Stimulated activated CD4-positive, alpha-beta T cell treated with anti-CD3 and anti-CD28 coated beads, Interleukin-2, amount 100 ng/mL, for 24 hours (primary cell): ENCODE results near the gene RASGRP4.

Source experiments
- DNase-seq, 2 donors: peaks; one replicate each; pipeline ENCODE4 v3.0.0-alpha.2; 2020

RASGRP4 gene

DNA sequence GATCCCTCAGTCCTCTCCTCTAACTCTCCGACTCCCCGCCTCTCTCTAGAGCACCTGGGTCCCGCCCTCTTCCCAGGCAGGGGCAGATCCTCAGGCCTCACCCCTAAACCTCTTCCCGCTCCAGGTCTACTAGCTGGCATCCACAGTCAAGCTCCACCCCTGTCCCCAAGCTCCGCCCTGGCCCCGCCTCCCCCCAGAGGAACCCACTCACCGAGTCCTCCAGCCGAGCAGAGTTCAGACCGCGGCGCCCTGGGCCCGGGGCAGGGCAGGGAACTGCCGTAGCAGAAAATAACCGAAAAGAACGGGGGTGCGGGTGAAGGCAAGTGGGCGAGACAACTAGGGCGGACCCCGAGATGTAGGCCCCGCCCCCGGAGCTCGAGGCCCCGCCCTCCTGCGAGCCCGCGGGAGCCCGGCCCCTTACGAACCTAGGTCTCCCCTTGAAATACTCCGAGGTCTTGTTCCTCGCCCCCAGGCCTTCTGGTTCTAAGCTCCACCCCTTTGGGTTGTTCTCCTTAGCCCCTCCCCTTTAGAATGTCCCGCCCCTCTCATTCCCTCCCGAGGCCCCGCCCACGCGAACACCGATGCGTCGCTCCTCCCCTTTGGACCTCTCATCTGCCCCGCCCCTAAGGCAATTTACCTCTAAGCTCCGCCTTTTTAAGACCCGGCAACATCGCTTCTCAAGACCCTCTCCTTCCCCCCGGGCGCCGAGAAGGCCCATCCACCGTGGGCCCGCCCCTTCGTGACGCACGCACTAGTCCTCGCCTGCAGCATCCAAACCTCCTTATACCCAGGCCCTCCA lies 38.3 kb downstream of the RASGRP4 start, which contains the start of gene GGN:
GGN (minus strand) TSS at position 485 of the 799 bp plus-strand sequence. CDS start 773 bp downstream, outside the sequence.
- DNase-seq, result peak; percentile 82 to 83

DNA sequence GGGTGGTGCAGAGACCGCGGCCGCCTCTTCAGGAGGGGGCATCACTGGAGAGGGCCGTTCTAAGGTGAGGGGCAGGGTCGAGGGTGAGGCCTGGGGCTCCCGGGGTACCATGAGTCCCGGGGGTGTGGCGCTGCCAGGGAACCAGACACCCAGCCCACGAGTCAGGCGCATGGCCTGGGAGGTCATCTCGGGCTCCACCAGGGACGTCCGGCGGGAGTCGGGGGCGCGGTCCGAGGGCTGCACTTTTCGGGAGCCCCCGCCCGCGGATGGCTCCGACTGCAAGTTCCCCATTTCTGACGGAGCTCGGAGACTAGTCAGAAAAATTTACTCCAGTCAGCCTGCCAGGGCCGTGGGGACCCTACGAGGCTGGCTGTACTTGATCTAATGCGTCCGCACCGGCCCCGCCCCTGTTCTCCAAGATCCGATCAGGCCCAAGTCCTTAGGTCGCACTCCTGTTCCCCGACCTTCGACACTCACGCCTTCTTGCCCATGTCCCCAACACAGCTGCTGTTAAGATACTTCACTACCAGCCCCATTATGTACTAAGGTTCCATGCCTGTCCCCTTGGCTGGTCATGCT lies 39.0 kb downstream of the RASGRP4 start:
- peak in 1 of 2 donors; percentile 27 for DNase-seq

DNA sequence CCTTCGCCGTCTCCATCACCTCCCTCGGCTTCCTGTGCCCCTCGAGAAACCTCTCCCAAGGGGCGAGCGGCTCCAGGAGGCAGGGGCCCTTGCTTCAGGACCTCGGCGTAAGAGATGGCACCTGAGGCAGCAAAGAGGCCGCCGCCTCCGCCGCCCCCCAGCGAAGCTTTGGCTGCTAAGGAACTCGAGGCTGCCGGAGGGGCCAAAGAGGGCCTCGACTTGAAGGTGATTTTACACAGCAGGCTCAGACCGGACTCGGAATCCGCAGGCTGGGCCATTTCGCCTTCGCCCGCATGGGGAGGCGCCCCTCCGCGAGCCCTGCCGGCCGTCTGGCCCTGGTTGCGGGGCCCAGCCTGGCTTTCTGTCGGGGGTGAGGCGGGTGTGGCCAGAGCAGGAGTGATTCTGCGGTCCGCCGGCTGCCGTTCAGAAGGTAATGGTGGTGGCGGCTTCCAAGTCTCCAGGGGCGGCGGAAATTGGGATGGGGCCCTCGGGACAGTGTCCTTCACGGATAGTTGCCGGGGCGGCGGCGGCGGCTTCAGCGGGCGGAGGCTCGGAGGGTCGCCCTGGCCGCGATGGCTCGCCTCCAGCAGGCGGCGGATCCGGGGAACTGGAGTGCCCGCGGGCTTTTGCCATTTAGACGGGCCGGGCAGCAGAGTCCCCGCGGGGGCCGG lies 39.6 kb downstream of the RASGRP4 start:
- no peak for DNase-seq

DNA sequence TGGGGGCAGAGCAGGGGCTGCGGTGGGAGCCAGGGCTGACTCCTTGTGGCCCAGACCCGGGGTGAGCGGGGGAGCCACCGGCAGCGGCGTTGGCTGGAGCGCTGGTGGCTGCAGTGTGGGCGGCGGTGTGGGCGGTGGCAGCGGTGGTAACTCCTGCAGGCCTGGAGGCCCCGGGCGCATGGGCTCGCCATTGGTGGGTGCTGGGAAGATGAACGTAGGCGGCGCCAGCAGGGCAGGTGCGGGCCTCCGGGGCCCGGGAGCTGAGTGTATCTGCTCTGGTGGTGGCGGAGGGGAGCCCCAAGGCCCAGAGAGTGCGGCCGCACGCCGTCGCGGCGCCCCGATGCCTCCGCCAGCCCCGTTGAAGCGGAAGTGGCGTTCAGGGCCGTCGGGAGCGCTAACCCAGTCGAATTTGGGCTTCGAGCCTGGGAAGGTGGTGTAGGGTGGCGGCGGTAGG lies 40.2 kb downstream of the RASGRP4 start:
- peak in 1 of 2 donors; percentile 37 for DNase-seq

DNA sequence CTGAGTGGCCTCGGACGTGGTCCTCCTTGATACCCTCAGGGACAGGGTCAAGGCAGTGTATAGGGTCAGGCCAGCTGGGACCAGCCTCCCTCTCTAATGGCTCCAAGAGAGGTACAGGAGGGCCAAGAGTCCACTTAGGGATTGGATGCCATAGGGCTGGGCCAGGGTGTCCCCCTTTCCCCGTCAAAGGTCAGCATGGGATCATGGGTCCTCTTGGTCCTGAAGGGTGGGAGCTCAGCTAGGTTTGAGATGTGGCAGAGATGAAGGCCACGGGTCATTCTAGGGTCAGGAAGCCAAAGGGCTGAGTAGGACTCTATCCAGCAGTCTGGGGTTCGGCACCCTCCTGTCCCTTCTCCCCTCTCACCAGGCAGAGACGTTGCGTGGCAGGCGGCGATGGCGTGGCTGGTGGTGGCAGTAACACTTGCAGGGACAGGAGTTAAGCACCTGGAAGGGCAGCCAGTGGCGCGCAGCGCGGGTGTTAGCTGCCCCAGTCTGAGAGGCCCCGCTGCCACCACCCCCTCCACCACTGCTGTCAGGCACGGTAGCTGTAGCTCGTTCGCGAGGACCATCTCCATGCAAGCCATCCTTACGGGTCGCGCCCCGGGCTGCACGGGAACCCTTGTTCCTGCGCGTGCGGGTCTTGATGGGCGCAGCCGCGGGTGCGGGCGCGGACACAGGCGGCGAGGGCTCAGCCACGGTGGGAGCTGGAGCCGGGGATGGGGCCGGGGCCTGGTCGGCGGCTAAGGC lies 40.8 kb downstream of the RASGRP4 start:
- peak in 1 of 2 donors; percentile 19 for DNase-seq

DNA sequence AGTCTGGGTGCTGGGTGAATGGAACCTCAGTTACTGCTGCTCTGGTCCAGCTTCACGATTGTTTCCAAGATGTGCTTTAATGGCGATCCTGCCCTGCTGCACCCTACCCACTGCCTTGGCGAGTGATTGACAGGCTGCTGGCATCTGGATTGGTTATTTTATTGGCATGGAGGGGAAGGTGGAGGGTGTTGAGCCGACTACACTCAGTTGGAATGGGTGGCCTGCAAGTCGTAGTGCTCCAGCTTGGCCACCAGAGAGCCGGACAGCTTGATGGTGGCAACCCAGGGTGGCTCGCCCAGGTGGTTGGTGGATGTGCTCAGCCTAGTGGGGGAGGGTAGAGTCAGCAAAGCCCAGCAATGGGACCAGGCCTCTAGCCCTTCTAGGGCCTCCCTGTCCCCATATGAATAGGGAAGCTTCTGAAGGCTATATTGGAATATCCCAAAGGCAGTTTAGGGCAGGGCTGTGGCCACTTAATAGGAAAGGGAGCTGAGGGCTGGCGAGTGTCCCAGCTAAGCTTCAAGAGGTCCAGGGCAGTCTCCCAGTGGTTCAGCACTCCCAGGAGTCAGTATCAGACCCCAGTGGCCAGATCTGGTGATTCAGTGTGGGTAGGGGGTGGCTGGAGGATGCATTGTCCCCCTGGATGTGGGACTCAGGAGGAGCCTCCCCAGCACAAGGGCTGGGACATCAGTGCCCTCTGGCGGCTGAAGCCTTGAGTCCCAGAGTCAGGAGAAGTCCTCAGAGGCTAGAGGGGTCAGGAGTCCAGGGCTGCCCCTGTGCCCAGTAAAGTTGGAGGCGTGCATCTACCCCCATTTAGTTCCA lies 41.6 kb downstream of the RASGRP4 start:
- DNase-seq, result no peak

DNA sequence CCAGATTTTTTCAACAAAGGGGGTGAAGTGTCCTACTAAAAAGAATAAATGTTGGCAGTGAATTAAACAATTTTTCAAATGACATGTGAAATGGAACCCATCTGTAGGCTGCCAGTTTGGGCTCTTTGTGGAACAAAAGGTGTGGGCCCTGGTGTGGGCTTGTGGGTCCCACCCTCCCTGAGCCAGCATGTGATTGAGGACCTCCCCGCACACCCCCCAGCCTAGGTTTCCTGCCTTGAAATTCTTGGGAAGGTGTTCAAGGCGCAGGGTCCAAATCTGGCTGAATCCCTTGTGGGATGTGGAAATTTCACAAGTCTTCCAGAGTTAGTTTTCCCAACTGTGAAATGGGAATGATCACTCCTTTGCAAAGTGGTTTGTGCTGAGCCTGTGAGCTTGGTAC lies 42.3 kb downstream of the RASGRP4 start:
- no peak for DNase-seq

DNA sequence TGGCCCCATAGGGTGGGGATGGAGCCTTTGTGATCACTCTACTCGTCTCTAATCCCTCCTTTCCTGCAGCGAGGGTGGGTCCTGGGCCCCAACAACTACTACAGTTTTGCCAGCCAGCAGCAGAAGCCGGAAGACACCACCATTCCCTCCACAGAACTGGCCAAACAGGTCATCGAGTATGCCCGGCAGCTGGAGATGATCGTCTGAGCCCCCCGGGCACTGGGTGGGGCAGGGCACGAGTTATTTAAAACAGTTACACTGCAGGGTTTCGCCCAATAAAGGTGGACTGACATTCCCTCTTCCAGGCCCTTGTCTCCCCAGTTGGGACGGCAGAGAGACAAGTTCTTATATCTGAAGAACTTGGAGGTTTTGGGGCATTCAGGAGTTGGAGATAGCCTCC lies 42.8 kb downstream of the RASGRP4 start:
- DNase-seq, result no peak

DNA sequence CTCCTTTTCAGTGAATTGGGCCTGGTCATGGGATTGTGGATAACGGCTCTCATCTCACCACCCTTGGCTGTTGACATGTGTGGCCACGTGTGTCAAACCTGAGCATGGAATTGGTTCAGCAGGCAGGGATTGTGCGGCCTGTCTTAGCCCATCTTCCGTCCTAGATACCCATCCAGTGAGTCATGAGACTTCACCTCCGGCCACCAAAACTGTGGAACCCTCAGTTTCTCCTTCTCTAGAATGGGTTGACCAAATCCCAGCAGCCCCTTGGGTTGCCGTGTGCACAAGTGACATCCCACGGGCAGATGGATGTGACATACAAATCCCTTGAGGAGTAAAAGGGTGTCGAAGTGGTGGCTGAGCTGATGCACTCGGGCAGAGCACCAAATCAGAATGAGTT lies 44.9 kb downstream of the RASGRP4 start:
- DNase-seq, result no peak

DNA sequence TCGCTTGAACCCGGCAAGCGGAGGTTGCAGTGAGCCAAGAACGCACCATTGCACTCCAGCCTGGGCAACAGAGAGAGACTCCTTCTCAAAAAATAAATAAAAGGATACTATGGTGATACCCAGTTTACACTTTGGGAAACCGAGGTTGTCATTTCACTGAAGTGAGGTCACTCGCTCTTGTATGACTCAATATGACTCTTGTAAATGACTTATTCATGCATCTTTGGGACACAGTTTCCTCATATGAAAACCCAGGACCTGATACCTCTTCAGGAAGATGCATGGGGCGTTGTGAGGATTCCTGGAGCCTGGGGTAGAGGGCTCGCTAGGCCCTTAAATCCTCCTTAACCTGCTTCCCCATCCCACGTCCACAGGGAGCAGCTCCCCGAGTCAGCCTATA lies 47.2 kb downstream of the RASGRP4 start:
- no peak for DNase-seq

DNA sequence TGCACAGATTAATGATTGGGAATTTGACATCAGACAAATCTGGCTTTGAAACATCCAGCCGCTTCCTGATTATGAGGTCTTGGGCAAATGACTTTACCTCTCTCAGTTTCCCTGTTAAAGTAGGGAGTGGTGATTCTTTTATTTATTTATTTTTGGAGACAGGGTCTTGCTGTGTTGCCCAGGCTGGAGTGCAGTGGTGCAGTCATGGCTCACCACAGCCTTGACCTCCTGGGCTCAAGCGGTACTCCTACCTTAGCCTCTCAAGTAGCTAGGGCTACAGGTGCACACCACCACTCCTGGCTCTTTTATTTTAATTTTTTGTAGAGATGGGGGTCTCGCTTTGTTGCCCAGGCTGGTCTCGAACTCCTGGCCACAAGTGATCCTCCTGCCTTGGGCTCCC lies 49.0 kb downstream of the RASGRP4 start:
- DNase-seq, result no peak

DNA sequence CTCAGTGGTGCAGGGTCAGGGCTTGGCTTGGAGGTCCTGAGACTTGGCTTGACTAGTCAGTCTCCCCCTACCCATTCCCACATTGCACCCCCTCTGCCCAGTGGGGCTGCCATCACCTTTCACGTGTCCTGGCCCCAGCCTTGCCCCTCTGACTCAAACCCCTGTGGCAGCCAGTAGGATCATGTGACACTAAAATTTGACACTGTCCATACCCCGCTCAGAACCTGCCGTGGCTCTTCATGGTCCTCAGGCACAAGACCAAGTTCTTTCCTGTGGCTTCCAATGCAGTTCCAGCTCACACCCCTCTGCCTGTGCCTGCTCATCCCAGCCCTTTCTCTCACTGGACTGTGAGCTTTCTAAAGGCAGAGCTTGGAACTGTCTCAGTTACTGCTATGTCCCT lies 49.4 kb downstream of the RASGRP4 start:
- DNase-seq, result no peak

DNA sequence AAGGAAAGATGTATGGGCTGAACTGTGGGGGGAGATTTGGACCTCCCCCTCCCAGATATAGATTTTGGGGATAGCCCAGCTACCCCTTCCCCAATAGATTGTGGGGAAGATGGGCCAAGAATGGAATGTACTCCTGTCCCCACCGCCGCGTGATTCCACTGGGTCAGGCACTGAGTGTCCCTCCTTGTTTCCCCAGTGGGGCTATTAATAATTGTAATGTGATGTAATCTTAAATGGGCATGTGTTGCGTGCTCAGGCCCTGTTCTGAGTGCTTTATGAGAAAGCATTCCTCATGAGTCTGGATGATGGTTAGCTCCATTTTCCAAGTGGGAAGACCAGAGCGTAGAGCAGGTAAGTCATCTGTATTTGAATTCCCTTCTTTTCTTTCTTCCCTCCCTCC lies 50.3 kb downstream of the RASGRP4 start:
- DNase-seq, result no peak

DNA sequence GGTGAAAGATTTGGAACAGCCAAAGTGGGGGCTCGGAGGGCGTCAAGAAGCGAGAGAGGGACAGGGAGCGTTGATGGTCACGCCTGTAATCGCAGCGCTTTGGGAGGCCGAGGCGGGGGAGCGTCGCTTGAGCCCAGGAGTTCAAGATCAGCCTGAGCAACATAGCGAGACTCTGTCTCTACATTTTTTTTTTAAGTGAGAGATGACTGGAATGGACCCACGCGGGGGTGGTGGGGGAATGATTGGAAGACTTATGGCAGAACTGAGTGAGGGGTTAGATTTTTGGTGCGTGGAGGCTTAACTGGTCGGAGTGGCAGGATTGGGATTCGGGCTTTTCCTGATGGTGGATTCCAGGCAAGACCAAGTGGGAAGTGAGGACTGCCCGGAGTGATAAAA lies 50.9 kb downstream of the RASGRP4 start:
- no peak for DNase-seq

DNA sequence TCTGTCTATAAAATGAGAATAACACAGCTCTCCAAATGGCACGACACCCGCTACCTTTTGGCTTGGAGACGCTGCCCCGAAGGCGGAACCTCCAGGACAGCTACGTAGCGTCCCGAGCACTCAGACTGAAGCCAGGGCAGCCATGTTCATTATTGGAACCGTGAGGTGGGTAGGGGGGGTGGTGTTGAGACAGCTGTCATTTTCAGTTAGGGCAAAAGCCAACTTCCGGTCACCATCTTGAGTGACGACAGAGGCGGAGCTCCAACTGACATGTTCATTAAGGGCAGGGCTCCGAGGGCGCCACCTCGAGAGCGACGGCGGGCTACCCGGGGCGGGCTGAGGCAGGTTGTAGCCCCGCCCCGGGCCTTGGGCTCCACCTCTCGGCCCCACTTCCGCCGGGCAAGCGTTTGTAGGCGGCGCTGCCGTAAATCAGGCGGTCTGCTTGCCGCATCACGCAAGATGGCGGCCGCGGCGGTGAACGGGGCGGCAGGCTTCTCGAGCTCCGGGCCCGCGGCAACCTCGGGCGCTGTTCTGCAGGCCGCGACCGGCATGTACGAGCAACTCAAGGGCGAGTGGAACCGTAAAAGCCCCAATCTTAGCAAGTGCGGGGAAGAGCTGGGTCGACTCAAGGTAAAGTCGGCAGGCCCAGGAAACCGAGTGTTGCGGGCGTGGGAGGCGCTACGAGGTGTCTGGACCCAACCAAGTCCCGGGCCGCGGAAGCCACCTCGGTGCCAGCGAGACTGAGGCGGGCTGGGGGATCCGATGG lies 51.5 kb downstream of the RASGRP4 start, which contains the start of gene PSMD8:
PSMD8 (plus strand) TSS at position 240 of the 766 bp plus-strand sequence; CDS start at position 271, 31 bp downstream.
- peak; percentile 98 for DNase-seq

DNA sequence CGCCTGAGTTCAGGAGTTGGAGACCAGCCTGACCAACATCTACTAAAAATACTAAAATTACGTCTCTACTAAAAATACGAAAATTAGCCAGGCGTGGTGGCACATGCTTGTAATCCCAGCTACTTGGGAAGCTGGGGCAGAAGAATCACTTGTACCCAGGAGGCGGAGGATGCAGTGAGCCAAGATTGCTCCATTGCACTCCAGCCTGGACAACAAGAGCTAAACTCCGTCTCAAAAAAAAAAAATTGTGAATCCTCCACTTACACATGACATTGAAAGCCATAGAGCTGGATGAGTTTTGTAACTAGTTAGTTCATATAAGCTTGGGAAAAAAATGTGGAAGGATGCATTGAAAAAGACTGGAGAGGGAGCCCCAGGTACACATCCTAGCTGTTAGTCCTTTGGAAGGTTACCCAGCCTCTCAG lies 52.1 kb downstream of the RASGRP4 start:
- DNase-seq, result no peak

DNA sequence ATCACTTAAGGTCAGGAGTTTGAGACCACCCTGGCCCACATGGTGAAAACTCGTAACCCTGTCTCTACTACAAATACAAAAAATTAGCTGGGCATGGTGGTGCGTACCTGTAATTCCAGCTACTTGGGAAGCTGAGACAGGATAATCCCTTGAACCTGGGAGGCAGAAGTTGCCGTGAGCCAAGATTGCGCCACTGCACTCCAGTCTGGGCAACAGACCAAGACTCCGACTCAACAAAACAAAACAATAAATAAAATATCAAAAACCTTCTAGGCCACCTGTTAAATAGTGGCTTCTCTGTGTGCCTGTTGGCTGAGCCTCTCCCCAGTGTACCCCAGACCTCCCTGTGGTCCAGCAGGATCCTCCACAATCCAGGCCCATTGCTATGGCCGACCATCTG lies 54.9 kb downstream of the RASGRP4 start:
- DNase-seq, result no peak

DNA sequence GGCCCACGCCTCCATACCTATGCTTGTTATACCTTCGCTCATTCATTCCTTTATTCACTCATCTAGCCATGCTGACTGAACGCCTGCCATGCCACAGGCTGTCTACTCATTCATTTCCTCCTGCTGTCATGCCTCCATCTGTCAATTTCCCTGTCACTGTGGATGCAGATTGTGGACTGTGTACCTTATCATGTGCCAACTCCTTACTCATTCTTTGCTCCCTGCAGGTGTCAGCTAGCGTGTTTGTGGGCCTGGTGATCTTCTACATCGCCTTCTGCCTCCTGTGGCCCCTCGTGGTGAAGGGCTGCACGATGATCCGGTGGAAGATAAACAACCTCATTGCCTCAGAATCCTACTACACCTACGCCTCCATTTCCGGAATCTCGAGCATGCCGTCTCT lies 55.7 kb downstream of the RASGRP4 start:
- DNase-seq, result no peak

DNA sequence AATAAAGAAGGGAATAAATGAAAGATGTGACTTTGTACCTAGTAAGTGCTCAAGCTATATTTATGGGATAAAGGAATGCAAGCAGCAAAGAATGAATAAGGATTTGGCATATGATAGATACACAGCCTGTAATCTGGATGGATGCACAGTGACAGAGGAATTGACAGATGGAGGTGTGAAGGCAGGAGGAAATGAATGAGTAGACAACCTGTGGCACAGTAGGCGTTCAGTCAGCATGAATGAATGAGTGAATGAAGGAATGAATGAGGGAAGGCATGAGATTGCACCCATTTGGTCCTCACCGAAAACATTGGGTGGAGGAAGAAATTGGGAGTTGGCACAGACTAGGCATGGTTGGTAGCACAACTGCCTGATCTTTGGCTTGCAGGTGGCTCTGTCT lies 56.4 kb downstream of the RASGRP4 start:
- no peak for DNase-seq

DNA sequence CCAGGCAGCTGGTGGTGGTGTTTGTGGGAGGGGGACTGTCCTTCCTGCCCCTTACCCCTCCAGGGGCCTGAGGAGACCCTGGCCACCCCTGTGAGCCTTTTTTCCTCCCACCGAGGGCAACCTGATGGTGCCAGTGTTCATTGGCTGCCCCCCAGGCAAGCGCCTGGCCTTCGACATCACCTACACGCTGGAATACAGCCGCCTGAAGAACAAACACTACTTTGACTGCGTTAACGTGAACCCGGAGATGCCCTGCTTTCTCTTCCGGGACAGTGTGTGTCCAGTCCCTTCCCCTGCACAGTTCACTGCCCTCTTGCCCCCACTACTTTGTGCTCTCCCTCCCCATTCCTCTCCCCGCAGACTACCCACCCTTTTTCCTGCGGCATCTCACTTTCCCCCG lies 59.0 kb downstream of the RASGRP4 start:
- DNase-seq, result no peak
